ACC112 (cell line): ENCODE data around the gene AGPAT3.

Experiments
- H2AFZ ChIP-seq: fragments of 200-600 bp; sonication (generic); one replicate; pipeline ENCODE4 v1.6.0; 2017; ENCODE audit warnings: antibody characterized with exemption, low read length; ENCODE audit not compliant: unreplicated experiment
- H3K27ac ChIP-seq: fragments of 200-600 bp; sonication (generic); 2 replicates; pipeline ENCODE4 v1.5.1; 2014; ENCODE audit warnings: low read depth, mild to moderate bottlenecking, antibody characterized with exemption, low read length, moderate library complexity
- H3K27me3 ChIP-seq: fragments of 200-600 bp; sonication (generic); 2 replicates; pipeline ENCODE4 v1.6.1; 2014; ENCODE audit warnings: mild to moderate bottlenecking, antibody characterized with exemption, low read length, moderate library complexity, mixed read lengths; ENCODE audit not compliant: insufficient read depth
- H3K36me3 ChIP-seq: fragments of 200-600 bp; sonication (generic); 2 replicates; pipeline ENCODE4 v1.6.1; 2016; ENCODE audit warnings: mild to moderate bottlenecking, antibody characterized with exemption, low read length, moderate library complexity, mixed read lengths; ENCODE audit not compliant: insufficient read depth
- H3K4me1 ChIP-seq: fragments of 200-600 bp; sonication (generic); one replicate; pipeline ENCODE4 v1.6.1; 2016; ENCODE audit warnings: low read length, mixed read lengths; ENCODE audit not compliant: insufficient read depth, unreplicated experiment, control insufficient read depth
- H3K4me3 ChIP-seq: fragments of 200-600 bp; sonication (generic); 2 replicates; pipeline ENCODE4 v1.5.1; 2014; ENCODE audit warnings: mild to moderate bottlenecking, low read depth, low read length
- H3K79me2 ChIP-seq: fragments of 200-600 bp; sonication (generic); one replicate; pipeline ENCODE4 v1.6.0; 2016; ENCODE audit warnings: low read length; ENCODE audit not compliant: control insufficient read depth, unreplicated experiment, insufficient read depth

Gene AGPAT3

GRCh38 chr21:43969115-43969444 lies 104.1 kb downstream of the AGPAT3 start:
- no peaks in the 10 kb centered on the region for H3K27me3 ChIP-seq
- H3K4me1 ChIP-seq, result no peaks in the 10 kb centered on the region
- H3K27ac ChIP-seq, result no peak overlapping the region
- no peak overlapping the region for H3K4me3 ChIP-seq
- H3K36me3 ChIP-seq, result no peaks in the 10 kb centered on the region
- no peaks in the 10 kb centered on the region for H3K79me2 ChIP-seq
- no peak overlapping the region for H2AFZ ChIP-seq

GRCh38 chr21:43970551-43970950 lies 105.5 kb downstream of the AGPAT3 start:
- no peaks in the 10 kb centered on the region for H3K36me3 ChIP-seq

GRCh38 chr21:43971201-43971991 lies 106.4 kb downstream of the AGPAT3 start:
- Histone ChIP-seq H3K79me2 (no peaks in the 10 kb centered on the region), H3K36me3 (no peaks in the 10 kb centered on the region), H3K4me1 (no peaks in the 10 kb centered on the region), H3K27me3 (no peaks in the 10 kb centered on the region), H3K27ac (no peak overlapping the region), H3K4me3 (no peak overlapping the region), H2AFZ (no peak overlapping the region)

More at GRCh38 chr21:43970551-43970950, 105.5 kb downstream of the AGPAT3 start:
- Histone ChIP-seq H3K27ac (no peak overlapping the region), H2AFZ (no peak overlapping the region), H3K4me3 (no peak overlapping the region), H3K27me3 (no peaks in the 10 kb centered on the region), H3K4me1 (no peaks in the 10 kb centered on the region), H3K79me2 (no peaks in the 10 kb centered on the region)

- no peaks in the 10 kb centered on the region for H3K27me3 ChIP-seq
- no peak overlapping the region for H3K4me3 ChIP-seq
- no peaks in the 10 kb centered on the region for H3K79me2 ChIP-seq
- no peaks in the 10 kb centered on the region for H3K36me3 ChIP-seq
- H3K4me1 ChIP-seq, result no peaks in the 10 kb centered on the region
- H2AFZ ChIP-seq, result no peak overlapping the region
- H3K27ac ChIP-seq, result no peak overlapping the region
These were observed 106.9 kb downstream of the AGPAT3 start for GRCh38 chr21:43971992-43972255.

GRCh38 chr21:43972850-43973633 lies 108.0 kb downstream of the AGPAT3 start:
- Histone ChIP-seq H3K36me3 (no peaks in the 10 kb centered on the region), H3K79me2 (no peaks in the 10 kb centered on the region), H3K27me3 (no peaks in the 10 kb centered on the region), H2AFZ (no peak overlapping the region), H3K27ac (no peak overlapping the region), H3K4me1 (no peaks in the 10 kb centered on the region), H3K4me3 (no peak overlapping the region)

- Histone ChIP-seq H3K36me3 (no peaks in the 10 kb centered on the region), H3K4me3 (no peak overlapping the region), H2AFZ (no peak overlapping the region), H3K79me2 (no peaks in the 10 kb centered on the region), H3K4me1 (no peaks in the 10 kb centered on the region), H3K27me3 (no peaks in the 10 kb centered on the region), H3K27ac (no peak overlapping the region)
These were observed 108.6 kb downstream of the AGPAT3 start for GRCh38 chr21:43973634-43973955.

- H3K27me3 ChIP-seq, result no peaks in the 10 kb centered on the region
- H3K27ac ChIP-seq, result no peak overlapping the region
- no peaks in the 10 kb centered on the region for H3K79me2 ChIP-seq
- no peak overlapping the region for H2AFZ ChIP-seq
- no peaks in the 10 kb centered on the region for H3K4me1 ChIP-seq
- H3K36me3 ChIP-seq, result no peaks in the 10 kb centered on the region
- no peak overlapping the region for H3K4me3 ChIP-seq
These were observed 109.9 kb downstream of the AGPAT3 start for GRCh38 chr21:43974791-43975468.

- H3K4me3 ChIP-seq, result no peak overlapping the region
- no peak overlapping the region for H3K27ac ChIP-seq
- no peaks in the 10 kb centered on the region for H3K4me1 ChIP-seq
- no peaks in the 10 kb centered on the region for H3K79me2 ChIP-seq
- no peaks in the 10 kb centered on the region for H3K27me3 ChIP-seq
- no peak overlapping the region for H2AFZ ChIP-seq
- no peaks in the 10 kb centered on the region for H3K36me3 ChIP-seq
These were observed 110.6 kb downstream of the AGPAT3 start for GRCh38 chr21:43975469-43976098.

GRCh38 chr21:43976661-43977060 lies 111.6 kb downstream of the AGPAT3 start:
- no peak overlapping the region for H2AFZ ChIP-seq
- no peaks in the 10 kb centered on the region for H3K4me1 ChIP-seq
- H3K4me3 ChIP-seq, result no peak overlapping the region
- H3K36me3 ChIP-seq, result no peaks in the 10 kb centered on the region
- no peaks in the 10 kb centered on the region for H3K79me2 ChIP-seq
- no peaks in the 10 kb centered on the region for H3K27me3 ChIP-seq
- H3K27ac ChIP-seq, result no peak overlapping the region

- no peaks in the 10 kb centered on the region for H3K36me3 ChIP-seq
- H2AFZ ChIP-seq, result no peak overlapping the region
- no peak overlapping the region for H3K27ac ChIP-seq
- H3K4me1 ChIP-seq, result no peaks in the 10 kb centered on the region
- H3K79me2 ChIP-seq, result no peaks in the 10 kb centered on the region
- H3K27me3 ChIP-seq, result no peaks in the 10 kb centered on the region
- H3K4me3 ChIP-seq, result no peak overlapping the region
These were observed 113.0 kb downstream of the AGPAT3 start for GRCh38 chr21:43978060-43978459.
